Esophagus muscularis mucosa (tissue), 4 donors: Measurements from ENCODE around the gene C3orf22.

ENCODE experiments used
- CTCF ChIP-seq, 3 experiments: fragments of 200-600 bp in 2 of 3; fragments of 450-650 bp in 1 of 3; sonication (generic) in 2 of 3; IDR thresholded peaks; one replicate each; pipeline ENCODE4 v1.5.1; 2017 to 2019; ENCODE audit warnings: antibody characterized with exemption in 3 of 3, mild to moderate bottlenecking in 2 of 3, moderate library complexity in 1 of 3
- EP300 ChIP-seq: sonication (generic); formaldehyde crosslinking; IDR thresholded peaks from one replicate; pipeline ENCODE4 v1.6.1; 2017; ENCODE audit warnings: antibody characterized with exemption
- POLR2A ChIP-seq: fragments of 450-650 bp; IDR thresholded peaks from one replicate; pipeline ENCODE4 v1.6.1; 2017; ENCODE audit warnings: antibody characterized with exemption, moderate library complexity, mild to moderate bottlenecking, low read depth
- POLR2AphosphoS5 ChIP-seq, 2 donors: sonication (generic); formaldehyde crosslinking; IDR thresholded peaks; one replicate each; pipeline ENCODE4 v1.6.1; 2017; ENCODE audit warnings: antibody characterized with exemption in 2 of 2

GRCh38 chr3:126599101-126599500, 40.4 kb upstream of the C3orf22 start:
- TF ChIP-seq CTCF (IDR thresholded peaks at IDR 0.05) (no peak), POLR2A (no peak), POLR2AphosphoS5 (IDR thresholded peaks at IDR 0.05) (no peak), EP300 (no peak)
